A204.1 (cell line): ENCODE data around the gene CPO.
"Not testable (repeated sequence)": the region's sequence is repeated elsewhere in the genome, so short reads cannot be mapped to it uniquely, and the experiment has no call there.

Experiments used
- FAIRE-seq: peaks from 2 replicates; lab custom pipeline; 2012; peaks lifted over from hg19 to GRCh38; lab: Jason Lieb, UNC

CPO gene, protein sequence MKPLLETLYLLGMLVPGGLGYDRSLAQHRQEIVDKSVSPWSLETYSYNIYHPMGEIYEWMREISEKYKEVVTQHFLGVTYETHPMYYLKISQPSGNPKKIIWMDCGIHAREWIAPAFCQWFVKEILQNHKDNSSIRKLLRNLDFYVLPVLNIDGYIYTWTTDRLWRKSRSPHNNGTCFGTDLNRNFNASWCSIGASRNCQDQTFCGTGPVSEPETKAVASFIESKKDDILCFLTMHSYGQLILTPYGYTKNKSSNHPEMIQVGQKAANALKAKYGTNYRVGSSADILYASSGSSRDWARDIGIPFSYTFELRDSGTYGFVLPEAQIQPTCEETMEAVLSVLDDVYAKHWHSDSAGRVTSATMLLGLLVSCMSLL

DNA sequence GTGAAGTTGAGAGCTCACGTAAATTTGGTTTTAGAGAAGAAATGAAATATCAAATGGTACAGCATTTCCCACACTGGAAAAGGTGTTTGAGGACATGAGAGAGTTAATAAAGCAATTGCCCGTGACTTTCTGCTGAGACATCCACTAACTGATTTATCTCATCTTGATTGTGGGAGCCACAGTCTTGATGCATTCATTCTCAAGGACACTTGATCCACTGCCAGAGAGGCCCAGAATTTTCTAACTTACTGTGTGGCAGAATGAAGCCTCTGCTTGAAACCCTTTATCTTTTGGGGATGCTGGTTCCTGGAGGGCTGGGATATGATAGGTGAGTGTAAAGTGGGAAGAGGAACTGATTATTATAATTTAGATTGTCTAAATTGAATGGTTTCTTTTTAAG lies at the start of gene CPO:
Gene CPO, plus strand, starts transcription at position 179 of the 400 bp plus-strand sequence. Its CDS starts 82 bp downstream, at position 261.
- no peak for FAIRE-seq

- no peak for FAIRE-seq
These were observed 49.1 kb upstream of the CPO start for GRCh38 chr2:206890179-206890578.

- FAIRE-seq = no peak
These were observed 48.4 kb upstream of the CPO start for GRCh38 chr2:206890926-206891325.

DNA sequence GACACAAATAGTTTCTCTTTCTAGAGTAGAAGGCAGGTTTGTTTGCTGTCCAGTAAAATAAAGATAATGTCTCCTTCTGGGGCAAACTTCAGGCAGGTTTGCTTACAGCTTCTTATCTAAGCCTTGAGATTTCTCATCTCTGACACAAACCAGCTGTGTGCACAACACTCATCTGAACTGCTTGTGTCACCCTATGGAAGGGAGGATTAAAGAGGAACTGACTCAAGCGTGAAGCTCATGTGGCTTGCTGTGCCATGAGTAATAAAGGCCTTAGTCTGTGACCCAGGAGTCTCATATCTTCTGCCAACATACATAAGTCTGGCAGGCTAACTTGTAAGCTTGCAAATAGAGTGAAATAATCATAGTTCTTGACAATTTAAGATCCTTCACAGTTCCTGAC lies 24.2 kb upstream of the CPO start:
- FAIRE-seq = no peak

DNA sequence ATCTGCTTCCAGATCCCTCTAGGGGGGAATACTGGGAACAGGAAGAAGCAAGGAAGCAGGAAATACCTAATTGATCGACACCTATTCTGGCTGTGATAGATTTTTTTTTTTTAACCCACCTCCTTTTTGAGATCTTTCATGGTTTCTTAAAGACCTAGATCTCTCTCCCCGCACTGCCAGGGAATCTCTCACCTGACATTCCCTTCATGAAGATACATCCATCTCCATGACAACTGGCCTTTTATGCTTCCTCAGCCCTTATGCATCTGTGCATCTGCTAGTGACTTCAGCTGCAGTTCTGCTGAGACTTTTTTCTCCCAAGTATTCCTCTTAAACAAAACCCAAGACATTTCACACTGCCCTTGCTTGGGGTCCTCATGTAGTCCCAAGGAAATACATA lies 21.1 kb upstream of the CPO start:
- FAIRE-seq = no peak

- FAIRE-seq = no peak
These were observed 19.0 kb upstream of the CPO start for GRCh38 chr2:206920310-206920709.

- FAIRE-seq = no peak
These were observed 18.4 kb upstream of the CPO start for GRCh38 chr2:206920951-206921350.

DNA sequence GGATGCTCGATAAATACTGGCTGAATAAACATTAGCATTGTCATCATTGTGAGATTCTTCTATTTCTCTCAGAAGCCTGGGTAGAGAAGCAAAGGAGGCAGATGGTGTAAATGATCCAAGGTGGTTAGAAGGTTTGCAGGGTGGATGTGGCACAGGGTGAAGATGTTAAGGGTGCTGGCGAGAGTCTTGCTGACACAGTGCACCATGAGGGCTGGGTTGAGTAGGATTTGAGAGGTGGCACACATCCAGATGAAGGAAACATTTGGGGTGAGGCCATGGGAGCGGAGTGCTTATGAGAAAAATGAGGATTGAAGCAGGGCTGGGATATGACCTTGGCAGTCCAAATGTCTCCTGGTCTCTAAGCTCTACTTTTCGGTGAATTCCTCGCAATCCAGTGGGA lies 17.8 kb upstream of the CPO start:
- FAIRE-seq = no peak

GRCh38 chr2:206935991-206936842 lies 3.1 kb upstream of the CPO start:
- no peak for FAIRE-seq

DNA sequence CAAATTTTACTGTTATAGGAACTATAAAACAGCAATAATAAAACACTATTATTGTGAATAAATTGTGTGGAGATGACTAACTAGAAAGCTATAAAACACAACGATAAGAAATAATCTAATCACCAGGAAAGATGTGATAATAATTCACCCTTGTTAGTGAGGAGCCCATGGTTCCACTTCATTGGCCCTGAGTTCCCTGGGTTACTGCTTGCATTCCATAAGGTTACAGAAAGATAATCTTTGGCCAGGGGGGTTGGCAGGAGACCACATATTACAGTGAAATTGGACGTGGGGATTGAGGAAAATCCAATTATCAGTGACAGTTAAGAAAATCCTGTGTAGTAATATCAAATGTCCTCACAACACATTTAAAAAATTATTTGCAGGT lies 2.5 kb upstream of the CPO start:
- FAIRE-seq = no peak

DNA sequence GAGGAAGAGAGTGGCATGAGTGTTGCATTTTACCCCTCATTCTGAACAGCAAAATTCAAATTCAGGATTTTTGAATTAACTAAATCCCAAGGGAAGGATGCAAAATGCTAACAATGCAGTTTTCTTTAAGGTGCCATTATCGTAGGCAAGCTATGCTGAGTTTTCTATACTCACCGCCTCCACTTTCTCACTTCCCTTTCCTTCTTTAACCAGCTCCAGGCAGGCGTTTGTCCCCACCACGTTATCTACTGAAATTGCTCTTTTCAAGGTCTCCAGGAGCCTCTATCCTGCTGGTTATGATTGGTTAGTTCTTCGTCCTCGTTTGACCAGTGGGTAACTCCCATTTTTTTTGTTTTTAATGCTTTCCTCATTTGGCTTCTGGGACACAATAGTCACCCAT lies 1.8 kb upstream of the CPO start:
- FAIRE-seq = no peak

DNA sequence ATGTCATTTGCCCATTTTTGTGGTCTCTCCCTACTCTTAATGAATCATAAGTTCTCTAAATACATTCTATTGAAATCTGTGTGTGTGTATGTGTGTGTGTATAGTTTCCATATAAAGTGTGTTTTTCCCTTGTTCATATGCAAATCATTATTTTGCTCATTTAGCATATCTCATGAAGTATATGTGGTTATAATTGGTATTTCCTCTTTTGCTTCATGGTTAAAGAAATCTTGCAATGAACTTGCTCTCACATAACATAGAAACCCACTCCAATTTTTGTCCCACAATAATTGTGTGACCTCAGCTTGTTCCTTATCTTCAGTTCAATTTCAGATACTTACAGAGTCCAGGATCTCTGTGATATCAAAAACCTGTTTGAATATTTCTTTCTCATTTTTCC lies 1.2 kb downstream of the CPO start:
- no peak for FAIRE-seq

GRCh38 chr2:206942592-206943478 lies 3.5 kb downstream of the CPO start:
- no peak for FAIRE-seq

- FAIRE-seq = not testable (repeated sequence)
These were observed 14.1 kb downstream of the CPO start for GRCh38 chr2:206953404-206953803.

GRCh38 chr2:206955253-206955652 lies 15.9 kb downstream of the CPO start:
- FAIRE-seq = no peak

- FAIRE-seq = no peak
These were observed 18.9 kb downstream of the CPO start for GRCh38 chr2:206958261-206958660.

- FAIRE-seq = no peak
These were observed 23.6 kb downstream of the CPO start for GRCh38 chr2:206962966-206963365.

DNA sequence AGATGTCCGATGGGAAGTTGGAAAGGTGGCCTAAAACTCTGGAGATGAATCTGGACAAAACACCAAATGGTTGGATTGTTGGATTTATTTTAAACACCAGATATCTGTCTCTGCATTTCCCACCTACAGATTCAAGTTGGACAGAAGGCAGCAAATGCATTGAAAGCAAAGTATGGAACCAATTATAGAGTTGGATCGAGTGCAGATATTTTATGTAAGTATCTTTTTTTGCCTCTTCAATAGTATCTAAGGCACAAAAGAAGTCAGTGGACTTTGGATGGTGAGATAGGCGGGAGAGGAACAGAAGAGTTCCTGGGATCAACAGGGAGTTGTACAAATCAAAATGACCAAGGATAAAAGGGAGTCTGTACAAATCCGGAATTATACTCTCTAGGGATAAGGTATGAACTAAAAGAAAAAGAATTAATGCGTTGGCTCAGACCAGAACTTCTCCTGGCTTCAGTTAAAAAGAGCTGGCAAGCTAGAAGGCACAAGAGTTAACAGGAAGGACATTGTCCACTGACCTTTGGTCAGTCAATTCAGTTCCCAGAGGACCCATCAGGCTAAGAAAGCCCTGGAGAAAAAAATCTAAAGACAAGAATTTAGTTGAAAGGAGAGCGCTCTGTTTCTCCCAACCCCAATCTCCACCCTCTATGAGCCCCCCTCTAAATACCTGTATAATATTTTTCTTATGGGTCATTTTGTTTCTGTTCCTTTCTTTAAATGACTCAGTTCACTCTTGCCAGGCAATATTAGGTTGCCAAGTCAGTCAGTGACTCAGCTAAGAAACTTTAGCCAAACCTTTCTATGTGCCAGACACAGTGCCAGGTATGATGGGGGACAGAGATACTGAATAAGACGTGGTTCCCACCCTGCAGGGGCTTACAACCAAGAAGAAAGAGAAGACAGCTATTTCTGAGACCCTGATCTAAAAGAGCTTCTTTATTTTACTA lies 29.1 kb downstream of the CPO start:
- no peak for FAIRE-seq

- no peak for FAIRE-seq
These were observed 29.9 kb downstream of the CPO start for GRCh38 chr2:206969192-206969591.

DNA sequence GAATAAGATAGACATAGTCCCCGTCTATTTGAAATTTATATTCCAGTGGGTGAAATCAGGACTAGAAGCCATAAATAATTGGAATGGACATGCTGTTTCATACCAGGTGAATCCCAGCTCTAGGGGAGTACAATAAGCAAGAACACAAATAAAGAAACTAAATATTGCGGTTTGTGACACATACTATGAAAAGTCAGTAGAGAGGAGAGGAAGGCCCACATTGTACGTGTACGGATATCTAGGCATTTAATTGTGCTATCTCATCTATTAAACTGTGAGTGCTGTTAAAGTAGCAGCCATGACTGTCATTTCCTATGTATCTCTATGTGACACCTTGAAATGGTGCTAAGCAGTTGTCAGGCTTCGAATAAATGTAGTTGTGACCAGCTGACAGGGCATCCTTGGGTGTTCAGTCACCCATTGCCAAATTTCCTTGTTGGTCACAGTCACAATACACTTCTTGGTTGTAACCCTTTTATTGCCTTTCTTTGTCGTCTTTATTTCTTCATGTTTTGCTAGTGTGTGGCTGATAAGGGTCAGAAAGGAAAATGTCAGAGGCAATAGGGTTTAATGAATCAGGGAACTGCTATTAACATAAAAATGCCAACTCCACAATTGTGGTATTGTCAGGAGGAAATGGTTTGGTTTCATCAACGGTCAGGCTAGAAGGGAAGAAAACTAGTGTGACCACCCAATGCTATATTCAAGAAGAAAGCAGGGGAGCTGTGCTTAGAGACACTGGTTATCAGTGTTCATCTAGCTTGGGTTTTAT lies 31.5 kb downstream of the CPO start:
- no peak for FAIRE-seq

GRCh38 chr2:206971805-206972204 lies 32.5 kb downstream of the CPO start:
- FAIRE-seq = no peak
